HUES64 (cell line): Measurements from ENCODE around the gene E4F1.

Source experiments
- H3K27ac ChIP-seq: 2 replicates; pipeline ENCODE4 v1.7.0; 2013; ENCODE audit warnings: low read depth, low read length, inconsistent platforms
- H3K27me3 ChIP-seq: 2 replicates; pipeline ENCODE4 v1.6.1; 2013; ENCODE audit warnings: mild to moderate bottlenecking, low read length; ENCODE audit not compliant: insufficient read depth
- H3K36me3 ChIP-seq: 2 replicates; pipeline ENCODE4 v1.6.1; 2013; ENCODE audit warnings: mild to moderate bottlenecking, low read length; ENCODE audit not compliant: insufficient read depth
- H3K4me1 ChIP-seq: 2 replicates; pipeline ENCODE4 v1.6.1; 2013; ENCODE audit warnings: mild to moderate bottlenecking, low read length, moderate library complexity; ENCODE audit not compliant: insufficient read depth
- H3K4me3 ChIP-seq: 2 replicates; pipeline ENCODE4 v1.5.1; 2013; ENCODE audit warnings: mild to moderate bottlenecking, low read length, moderate library complexity
- H3K9ac ChIP-seq: 2 replicates; pipeline ENCODE4 v1.6.1; 2013; ENCODE audit warnings: mild to moderate bottlenecking, low read depth, low read length
- H3K9me3 ChIP-seq: 2 replicates; pipeline ENCODE4 v1.6.1; 2013; ENCODE audit warnings: low read depth, low read length; ENCODE audit not compliant: insufficient read depth
- WGBS: fragments of 150-250, 120-280 bp; methylation state at CpG from one replicate; pipeline ENCODE4 v1.1.7; 2013; ENCODE audit warnings: missing lambda C conversion rate; 5-methylcytosine and 5-hydroxymethylcytosine counted together

Gene E4F1

GRCh38 chr16:2233872-2234812 is 10.8 kb downstream of the E4F1 start:
- Histone ChIP-seq H3K27ac (no peak overlapping the region), H3K27me3 (peaks cover 29% of the 10 kb centered on the region), H3K9ac (no peak overlapping the region), H3K36me3 (peaks cover 50% of the 10 kb centered on the region), H3K4me1 (no peaks in the 10 kb centered on the region; the same call in 1 of the 2 replicates), H3K4me3 (no peak overlapping the region), H3K9me3 (no peaks in the 10 kb centered on the region)
- WGBS = 96% methylated on average over 51 of the region's 51 CpGs

- Histone ChIP-seq H3K9ac (no peak overlapping the region), H3K4me3 (no peak overlapping the region), H3K4me1 (no peaks in the 10 kb centered on the region; the same call in 1 of the 2 replicates), H3K36me3 (peaks cover 44% of the 10 kb centered on the region), H3K27ac (no peak overlapping the region), H3K9me3 (no peaks in the 10 kb centered on the region), H3K27me3 (peaks cover 29% of the 10 kb centered on the region)
- WGBS = 96% methylated on average over 18 of the region's 18 CpGs
These were observed 11.4 kb downstream of the E4F1 start for GRCh38 chr16:2234813-2235170.

- no peak overlapping the region for H3K4me3 ChIP-seq
- WGBS = 93% methylated on average over 28 of the region's 28 CpGs
- no peak overlapping the region for H3K9ac ChIP-seq
- no peak overlapping the region for H3K27ac ChIP-seq
- peaks cover 40% of the 10 kb centered on the region for H3K36me3 ChIP-seq
- peaks cover 29% of the 10 kb centered on the region for H3K27me3 ChIP-seq
- H3K4me1 ChIP-seq = no peaks in the 10 kb centered on the region; the same call in 1 of the 2 replicates
- no peaks in the 10 kb centered on the region for H3K9me3 ChIP-seq
These were observed 11.9 kb downstream of the E4F1 start for GRCh38 chr16:2235234-2235651.

- Histone ChIP-seq H3K9ac (no peak overlapping the region), H3K27me3 (peaks cover 29% of the 10 kb centered on the region), H3K4me1 (no peaks in the 10 kb centered on the region; the same call in 1 of the 2 replicates), H3K4me3 (no peak overlapping the region), H3K9me3 (no peaks in the 10 kb centered on the region), H3K27ac (no peak overlapping the region), H3K36me3 (peaks cover 40% of the 10 kb centered on the region)
- WGBS = 80% methylated on average over 19 of the region's 19 CpGs
These were observed 12.4 kb downstream of the E4F1 start for GRCh38 chr16:2235695-2236336.

- peaks cover 29% of the 10 kb centered on the region for H3K27me3 ChIP-seq
- H3K36me3 ChIP-seq = peaks cover 35% of the 10 kb centered on the region
- H3K9ac ChIP-seq = peak within 1 kb of the TSS; percentile 26; the same call in 1 of the 2 replicates
- 7% methylated on average over 64 of the region's 64 CpGs for WGBS
- H3K4me1 ChIP-seq = no peaks in the 10 kb centered on the region; the same call in 1 of the 2 replicates
- peak within 1 kb of the TSS; percentile 46 for H3K4me3 ChIP-seq
- H3K27ac ChIP-seq = no peak within 1 kb of the TSS
- no peaks in the 10 kb centered on the region for H3K9me3 ChIP-seq
These were observed 13.1 kb downstream of the E4F1 start, which contains the start of gene DNASE1L2 for GRCh38 chr16:2236337-2237101. TSS of gene DNASE1L2 (plus strand) at chr16:2236444. CDS start at chr16:2236817, 373 bp downstream.

- Histone ChIP-seq H3K4me1 (no peaks in the 10 kb centered on the region; the same call in 1 of the 2 replicates), H3K9ac (no peak overlapping the region; the same call in 1 of the 2 replicates), H3K27ac (no peak overlapping the region), H3K27me3 (peaks cover 29% of the 10 kb centered on the region), H3K9me3 (no peaks in the 10 kb centered on the region), H3K4me3 (peak overlapping the region; percentile 46), H3K36me3 (peaks cover 30% of the 10 kb centered on the region)
- WGBS = 5% methylated on average over 40 of the region's 40 CpGs
These were observed 13.7 kb downstream of the E4F1 start for GRCh38 chr16:2237102-2237482.

- Histone ChIP-seq H3K9me3 (no peaks in the 10 kb centered on the region), H3K27ac (no peak overlapping the region), H3K4me3 (peak overlapping the region; percentile 46), H3K9ac (peak overlapping the region; percentile 26; the same call in 1 of the 2 replicates), H3K4me1 (no peaks in the 10 kb centered on the region; the same call in 1 of the 2 replicates), H3K27me3 (peaks cover 29% of the 10 kb centered on the region), H3K36me3 (peaks cover 30% of the 10 kb centered on the region)
- 8% methylated on average over 65 of the region's 65 CpGs for WGBS
These were observed 14.2 kb downstream of the E4F1 start for GRCh38 chr16:2237493-2238149.

- Histone ChIP-seq H3K9ac (no peak overlapping the region), H3K27me3 (peaks cover 29% of the 10 kb centered on the region), H3K4me1 (no peaks in the 10 kb centered on the region; the same call in 1 of the 2 replicates), H3K36me3 (peaks cover 30% of the 10 kb centered on the region), H3K4me3 (no peak overlapping the region), H3K9me3 (no peaks in the 10 kb centered on the region), H3K27ac (no peak overlapping the region; the same call in 1 of the 2 replicates)
- 54% methylated on average over 18 of the region's 18 CpGs for WGBS
These were observed 14.9 kb downstream of the E4F1 start for GRCh38 chr16:2238150-2238837.

- H3K4me3 ChIP-seq = no peak overlapping the region
- 55% methylated on average over 15 of the region's 15 CpGs for WGBS
- no peaks in the 10 kb centered on the region; the same call in 1 of the 2 replicates for H3K4me1 ChIP-seq
- peak overlapping the region; percentile 51; the same call in 1 of the 2 replicates for H3K27ac ChIP-seq
- no peak overlapping the region for H3K9ac ChIP-seq
- no peaks in the 10 kb centered on the region for H3K9me3 ChIP-seq
- peaks cover 31% of the 10 kb centered on the region for H3K36me3 ChIP-seq
- peaks cover 29% of the 10 kb centered on the region for H3K27me3 ChIP-seq
These were observed 15.7 kb downstream of the E4F1 start for GRCh38 chr16:2238838-2239675.
